Measurements from ENCODE around the gene PRODH. TPM values are rescaled to one million over a fixed set of nuclear protein-coding genes. Genes with fewer than 3 reads are reported as not detected.

PRODH gene
- total RNA-seq, 1 experiment from 2014 or later = 34.3 TPM

Other genes with a start within 250 kb of the PRODH start
- gene DGCR6, start 30.0 kb downstream of the PRODH start, total RNA-seq (2014; rRNA removed; shearing (Covaris generic)) = 11.6 and 13.1 TPM in 2 replicates
- 60.1 and 72.4 TPM in 2 replicates for gene DGCR2, start 186.1 kb upstream of the PRODH start, total RNA-seq (2014; rRNA removed; shearing (Covaris generic))
- gene TSSK2, start 195.0 kb upstream of the PRODH start, total RNA-seq (2014; rRNA removed; shearing (Covaris generic)) = not detected in 2 replicates
- gene ESS2, start 208.4 kb upstream of the PRODH start, total RNA-seq (2014; rRNA removed; shearing (Covaris generic)) = 17.6 and 28.4 TPM in 2 replicates
- gene GSC2, start 214.0 kb upstream of the PRODH start, total RNA-seq (2014; rRNA removed; shearing (Covaris generic)) = 0.78 TPM in 1 of 2 replicates, not detected in the other
- 171 and 188 TPM in 2 replicates for gene SLC25A1, start 242.4 kb upstream of the PRODH start, total RNA-seq (2014; rRNA removed; shearing (Covaris generic))